PC-9 (cell line): ENCODE measurements around the gene CCNY. TPM values are rescaled to one million over a fixed set of nuclear protein-coding genes. Genes with fewer than 3 reads are reported as not detected.

Experiments
- BruUV-seq: library from RNA; stranded (reverse); fragments of 400-500 nt; replicated peaks from 2 replicates; lab custom pipeline; 2021; lab: Mats Ljungman, UMichigan
- CTCF ChIA-PET: fragments of 300-600 bp; sonication (Branson Sonifier 250); formaldehyde crosslinking; loops from one replicate; lab custom pipeline; 2022; ENCODE audit warnings: antibody characterized with exemption; lab: Charles Lee
- POLR2A ChIA-PET: fragments of 300-600 bp; sonication (Branson Sonifier 250); formaldehyde crosslinking; loops from one replicate; lab custom pipeline; 2022; ENCODE audit warnings: antibody characterized with exemption; ENCODE audit not compliant: unreplicated experiment; lab: Charles Lee
- DNase-seq, 2 experiments: peaks; one replicate each; pipeline versions ENCODE4 v3.0.0 to v3.0.0-alpha.2; 2015 to 2022; ENCODE audit warnings: mixed read lengths in 1 of 2
- H2AFZ ChIP-seq: fragments of 200-600 bp; sonication (generic); 2 replicates; pipeline ENCODE4 v1.8.1; 2017; ENCODE audit warnings: antibody characterized with exemption
- H3F3A ChIP-seq: fragments of 200-600 bp; sonication (generic); 2 replicates; pipeline ENCODE4 v1.8.1; 2017; ENCODE audit warnings: antibody characterized with exemption, mild to moderate bottlenecking, low read depth; ENCODE audit not compliant: insufficient read depth
- H3K27ac ChIP-seq: fragments of 200-600 bp; sonication (generic); 2 replicates; pipeline ENCODE4 v1.6.1; 2016; ENCODE audit warnings: mixed run types
- H3K27me3 ChIP-seq: fragments of 200-600 bp; sonication (generic); 2 replicates; pipeline ENCODE4 v1.6.1; 2016; ENCODE audit warnings: low read depth, mixed run types; ENCODE audit not compliant: insufficient read depth
- H3K36me3 ChIP-seq: fragments of 200-600 bp; sonication (generic); 2 replicates; pipeline ENCODE4 v1.6.1; 2016; ENCODE audit warnings: low read depth, mixed run types
- H3K4me1 ChIP-seq: fragments of 200-600 bp; sonication (generic); replicated peaks from 2 replicates; pipeline ENCODE4 v1.6.1; 2016; ENCODE audit warnings: mixed run types; ENCODE audit not compliant: insufficient read depth
- H3K4me2 ChIP-seq: fragments of 200-600 bp; sonication (generic); 2 replicates; pipeline ENCODE4 v1.6.1; 2017; ENCODE audit warnings: mixed run types
- H3K4me3 ChIP-seq: fragments of 200-600 bp; sonication (generic); 2 replicates; pipeline ENCODE4 v1.6.1; 2016; ENCODE audit warnings: mixed run types
- H3K79me2 ChIP-seq: fragments of 200-600 bp; sonication (generic); 2 replicates; pipeline ENCODE4 v1.6.1; 2017; ENCODE audit warnings: low read depth, mixed run types
- H3K9me2 ChIP-seq: fragments of 200-600 bp; sonication (generic); 2 replicates; pipeline ENCODE4 v1.8.1; 2017; ENCODE audit warnings: mild to moderate bottlenecking; ENCODE audit not compliant: insufficient read depth
- H3K9me3 ChIP-seq: fragments of 200-600 bp; sonication (generic); 2 replicates; pipeline ENCODE4 v1.8.1; 2016; ENCODE audit warnings: low read depth; ENCODE audit not compliant: insufficient read depth
- H4K20me1 ChIP-seq: fragments of 200-600 bp; sonication (generic); 2 replicates; pipeline ENCODE4 v1.8.1; 2017; ENCODE audit not compliant: insufficient read depth
- EZH2 ChIP-seq: fragments of 200-600 bp; sonication (generic); IDR thresholded peaks from 2 replicates; pipeline ENCODE4 v1.8.0; 2017; ENCODE audit warnings: antibody characterized with exemption, low read depth
- intact Hi-C: fragments of 100-400 bp; cut with micrococcal nuclease; formaldehyde crosslinking; loops from one replicate; pipeline ENCODE4 v1.10.0; 2022; ENCODE audit not compliant: unreplicated experiment
- total RNA-seq: library from RNA; stranded (reverse); gene quantifications from 2 replicates; pipeline ENCODE4 v1.2.3, GENCODE V29; 2021
- TF ChIP-seq, protein P1 (sequence below): fragments of 200-600 bp; sonication (generic); conservative IDR thresholded peaks from 2 replicates; pipeline ENCODE4 v1.6.1; 2017; ENCODE audit warnings: mixed run types, antibody characterized with exemption, mild to moderate bottlenecking, moderate library complexity

Gene CCNY
- total RNA-seq, 1 experiment from 2014 or later = 69.5 TPM

DNA sequence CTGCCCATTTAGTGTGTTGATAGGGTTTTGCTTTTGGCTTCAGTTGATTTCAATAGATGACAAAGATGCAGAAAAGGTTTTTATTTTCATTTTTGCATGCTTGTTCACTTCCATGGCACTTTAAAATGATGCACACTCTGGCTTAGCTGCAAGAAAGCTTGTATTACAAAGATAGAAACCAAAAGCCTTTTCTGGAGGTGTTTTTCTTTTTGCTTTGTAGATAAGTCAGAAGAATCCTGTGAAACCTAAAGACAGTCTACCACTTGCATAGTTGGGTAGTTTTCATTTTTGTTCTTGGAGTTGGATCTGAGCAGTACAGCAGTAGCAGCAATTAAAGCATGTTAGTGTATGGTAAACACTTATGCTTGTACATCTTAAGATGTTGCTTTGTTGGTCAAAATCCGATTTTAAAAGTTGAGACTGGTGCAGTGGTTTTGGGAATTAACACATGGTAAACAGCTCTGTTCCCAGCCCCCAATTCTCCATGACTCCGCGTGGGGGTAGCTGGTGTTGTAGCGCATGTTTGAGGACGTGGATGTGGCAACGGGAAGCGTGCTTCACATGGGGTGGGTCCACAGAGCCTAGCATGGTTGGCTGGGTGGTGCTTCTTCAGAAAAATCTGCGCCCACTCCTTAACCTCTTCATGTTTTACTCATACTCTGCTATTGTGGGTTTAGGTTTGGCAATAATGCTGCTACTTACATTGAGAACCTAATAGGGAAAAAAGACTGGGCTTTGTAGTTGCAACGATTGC, 19.8 kb downstream of the CCNY start:
- Histone ChIP-seq H3K27ac (no peak overlapping the region), H3K4me2 (no peak overlapping the region), H3K79me2 (peaks cover 57% of the 10 kb centered on the region), H3F3A (no peaks in the 10 kb centered on the region), H3K36me3 (no peaks in the 10 kb centered on the region), H3K9me3 (no peaks in the 10 kb centered on the region), H2AFZ (no peak overlapping the region), H3K27me3 (no peaks in the 10 kb centered on the region), H3K4me1 (no peaks in the 10 kb centered on the region), H4K20me1 (peaks cover 20% of the 10 kb centered on the region), H3K9me2 (no peaks in the 10 kb centered on the region), H3K4me3 (no peak overlapping the region)
- intact Hi-C loops = no loop called here
- ChIA-PET POLR2A (no interaction called here), CTCF (interaction anchor here (0.6 kb wide), 1 partner anchor 287 kb away, joined by 3 read pairs; no protein-coding TSS in a partner anchor)
- TF ChIP-seq, protein P1, sequence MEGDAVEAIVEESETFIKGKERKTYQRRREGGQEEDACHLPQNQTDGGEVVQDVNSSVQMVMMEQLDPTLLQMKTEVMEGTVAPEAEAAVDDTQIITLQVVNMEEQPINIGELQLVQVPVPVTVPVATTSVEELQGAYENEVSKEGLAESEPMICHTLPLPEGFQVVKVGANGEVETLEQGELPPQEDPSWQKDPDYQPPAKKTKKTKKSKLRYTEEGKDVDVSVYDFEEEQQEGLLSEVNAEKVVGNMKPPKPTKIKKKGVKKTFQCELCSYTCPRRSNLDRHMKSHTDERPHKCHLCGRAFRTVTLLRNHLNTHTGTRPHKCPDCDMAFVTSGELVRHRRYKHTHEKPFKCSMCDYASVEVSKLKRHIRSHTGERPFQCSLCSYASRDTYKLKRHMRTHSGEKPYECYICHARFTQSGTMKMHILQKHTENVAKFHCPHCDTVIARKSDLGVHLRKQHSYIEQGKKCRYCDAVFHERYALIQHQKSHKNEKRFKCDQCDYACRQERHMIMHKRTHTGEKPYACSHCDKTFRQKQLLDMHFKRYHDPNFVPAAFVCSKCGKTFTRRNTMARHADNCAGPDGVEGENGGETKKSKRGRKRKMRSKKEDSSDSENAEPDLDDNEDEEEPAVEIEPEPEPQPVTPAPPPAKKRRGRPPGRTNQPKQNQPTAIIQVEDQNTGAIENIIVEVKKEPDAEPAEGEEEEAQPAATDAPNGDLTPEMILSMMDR = no peak
- no peak for TF ChIP-seq EZH2
- no peak for DNase-seq
- BruUV-seq = no TSS peak

DNA sequence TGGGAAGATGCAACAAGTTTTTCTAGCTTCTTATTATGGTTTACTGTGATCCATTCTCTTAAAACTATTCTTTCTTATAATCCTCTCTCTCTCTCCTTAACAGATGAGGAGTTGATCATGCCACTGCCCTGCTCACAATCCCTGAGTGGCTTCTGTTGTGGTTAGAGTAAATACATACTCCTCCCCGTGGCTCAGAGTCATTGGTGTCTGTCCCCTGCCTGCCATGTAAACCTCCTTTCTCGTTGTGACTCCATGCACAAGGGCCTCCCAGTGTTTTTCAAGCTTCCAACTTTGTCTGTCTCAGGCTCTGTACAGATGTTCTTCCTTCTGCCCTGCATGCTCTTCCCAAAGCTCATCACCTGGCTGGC, 20.4 kb downstream of the CCNY start:
- Histone ChIP-seq H3K36me3 (no peaks in the 10 kb centered on the region), H3K27me3 (no peaks in the 10 kb centered on the region), H3K9me2 (no peaks in the 10 kb centered on the region), H3K4me2 (no peak overlapping the region), H4K20me1 (peaks cover 20% of the 10 kb centered on the region), H3K4me3 (no peak overlapping the region), H3K79me2 (peaks cover 54% of the 10 kb centered on the region), H3F3A (no peaks in the 10 kb centered on the region), H3K9me3 (no peaks in the 10 kb centered on the region), H3K27ac (no peak overlapping the region), H3K4me1 (no peaks in the 10 kb centered on the region), H2AFZ (no peak overlapping the region)
- TF ChIP-seq EZH2 = no peak
- TF ChIP-seq, protein P1 = no peak
- intact Hi-C loops = no loop called here
- ChIA-PET CTCF (interaction anchor here (0.6 kb wide), 1 partner anchor 288 kb away, joined by 3 read pairs; no protein-coding TSS in a partner anchor), POLR2A (no interaction called here)
- no peak for DNase-seq
- no TSS peak for BruUV-seq

DNA sequence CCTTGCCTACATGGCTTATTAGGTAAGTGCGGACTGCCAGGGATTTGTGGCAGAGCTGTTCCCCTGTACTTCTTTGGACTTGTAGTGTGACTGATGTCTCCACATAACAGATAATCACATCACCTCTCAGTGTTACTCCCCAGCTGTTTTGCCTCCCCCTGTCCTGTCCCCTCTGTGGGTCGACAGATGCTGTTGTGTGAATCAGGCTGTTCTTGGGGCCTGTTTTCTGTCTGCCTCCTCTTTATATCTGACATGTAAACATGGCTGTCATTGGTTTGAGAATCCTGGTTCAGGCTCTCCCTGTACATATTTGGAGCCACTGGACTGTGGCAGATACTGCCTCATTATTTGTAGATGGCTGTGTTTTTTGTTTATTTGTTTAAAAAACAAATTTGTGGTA, 22.7 kb downstream of the CCNY start:
- Histone ChIP-seq H3K4me3 (no peak overlapping the region), H3K4me1 (no peaks in the 10 kb centered on the region), H3F3A (no peaks in the 10 kb centered on the region), H4K20me1 (peaks cover 20% of the 10 kb centered on the region), H3K36me3 (no peaks in the 10 kb centered on the region), H3K9me2 (no peaks in the 10 kb centered on the region), H3K27me3 (no peaks in the 10 kb centered on the region), H3K79me2 (peaks cover 35% of the 10 kb centered on the region), H2AFZ (no peak overlapping the region), H3K27ac (no peak overlapping the region), H3K4me2 (no peak overlapping the region), H3K9me3 (no peaks in the 10 kb centered on the region)
- CTCF ChIA-PET = no interaction called here
- DNase-seq = no peak
- TF ChIP-seq, protein P1 = no peak
- no peak for TF ChIP-seq EZH2
- POLR2A ChIA-PET = no interaction called here
- no TSS peak for BruUV-seq
- intact Hi-C loops = no loop called here
